Globus pallidus (tissue), 1 donor: ENCODE measurements around the gene PRSS23.

Experiments used
- DNase-seq: peaks from one replicate; pipeline ENCODE4 v3.0.0-alpha.2; 2015; ENCODE audit warnings: low spot score

The PRSS23 gene

GRCh38 chr11:86790867-86791849 is 9.2 kb upstream of the PRSS23 start:
- no peak for DNase-seq

- no peak for DNase-seq
These were observed 8.2 kb upstream of the PRSS23 start for GRCh38 chr11:86792150-86792549.

- DNase-seq, result no peak
These were observed 7.0 kb upstream of the PRSS23 start for GRCh38 chr11:86793307-86793706.

GRCh38 chr11:86795511-86795910 is 4.8 kb upstream of the PRSS23 start:
- no peak for DNase-seq

DNA sequence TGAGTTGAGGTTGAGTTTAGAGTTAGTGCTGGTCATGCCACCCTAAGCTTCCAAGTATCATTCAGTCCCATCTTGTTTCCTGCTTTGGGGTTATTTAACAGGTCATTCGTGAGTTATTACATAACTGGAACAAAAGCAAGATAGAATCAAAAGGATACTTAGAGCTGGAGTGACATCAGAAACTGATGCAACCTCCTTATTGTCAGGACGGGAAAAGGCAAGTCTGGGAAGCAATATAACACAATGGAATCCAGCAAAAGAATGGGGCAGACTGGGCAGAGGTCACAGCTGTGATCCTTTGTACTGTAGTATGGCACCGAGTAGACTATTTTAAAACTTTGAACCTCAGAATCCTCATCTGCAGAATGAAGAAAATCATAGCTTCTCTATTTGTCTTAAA is 4.4 kb upstream of the PRSS23 start:
- DNase-seq, result no peak

DNA sequence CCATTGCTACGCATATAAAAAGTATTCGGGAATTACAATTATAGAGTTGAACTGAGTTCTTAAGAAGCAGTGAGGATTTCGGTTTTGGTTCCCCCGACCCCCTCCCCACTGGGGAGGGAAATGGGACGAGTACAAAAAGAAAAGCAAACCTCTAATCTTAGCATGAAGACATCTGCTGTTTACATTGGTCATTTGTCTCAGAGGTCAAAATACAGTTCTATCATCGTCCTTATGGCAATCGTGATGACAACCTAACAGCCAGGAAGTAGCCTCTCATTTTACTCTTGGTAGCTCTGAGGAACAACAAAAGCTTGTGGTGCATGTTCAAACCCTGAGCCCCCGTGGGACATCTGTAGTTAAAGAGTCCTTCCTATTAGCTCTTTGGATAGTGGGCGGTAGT is 3.2 kb upstream of the PRSS23 start:
- DNase-seq, result no peak

- DNase-seq, result no peak
These were observed 1.4 kb upstream of the PRSS23 start for GRCh38 chr11:86798988-86799387.

GRCh38 chr11:86799680-86800075 is 664 bp upstream of the PRSS23 start:
- DNase-seq, result no peak

- DNase-seq, result no peak
These were observed 574 bp downstream of the PRSS23 start for GRCh38 chr11:86800960-86801272.

DNA sequence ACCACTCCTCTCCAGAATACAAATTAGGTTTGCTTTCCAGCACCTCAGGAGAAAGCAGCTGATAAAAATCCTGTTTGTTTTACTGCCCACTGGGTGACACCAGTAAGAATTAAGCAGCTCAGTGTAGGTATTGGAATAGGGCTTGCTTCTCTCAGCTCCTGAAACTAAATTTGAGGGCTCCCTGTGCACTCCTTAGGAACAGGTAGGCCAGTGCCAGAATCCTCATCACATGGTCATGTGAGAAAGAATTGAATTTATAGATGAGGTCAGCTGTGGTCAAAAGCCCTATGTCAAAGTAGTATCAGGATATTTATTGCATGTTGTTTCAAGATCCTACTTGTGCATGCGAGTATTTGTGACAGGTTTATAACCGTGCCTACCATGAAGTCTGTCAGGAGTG is 1.0 kb downstream of the PRSS23 start:
- no peak for DNase-seq

- no peak for DNase-seq
These were observed 1.8 kb downstream of the PRSS23 start for GRCh38 chr11:86802146-86802545.

DNA sequence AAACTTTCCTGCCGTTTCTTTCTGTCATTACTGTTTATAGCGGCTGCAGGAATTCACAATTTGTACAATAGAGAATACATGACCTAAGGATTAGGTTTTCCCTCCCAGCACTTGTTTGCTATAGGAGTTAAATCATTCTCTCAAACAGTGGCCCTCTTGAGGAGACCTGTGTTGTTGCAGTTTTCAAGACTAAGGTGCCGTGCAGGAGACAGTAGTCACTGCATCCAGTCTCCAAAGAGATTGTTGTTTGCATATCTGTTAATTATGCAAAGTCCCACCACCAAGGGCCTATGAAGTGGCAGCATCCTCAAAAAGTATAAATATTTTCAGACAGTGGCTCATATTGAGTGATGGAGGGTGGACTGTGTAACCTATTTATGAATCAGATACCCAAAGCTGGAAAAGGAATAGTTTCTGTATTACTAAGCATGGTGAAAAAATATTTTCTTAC is 2.3 kb downstream of the PRSS23 start:
- no peak for DNase-seq

DNA sequence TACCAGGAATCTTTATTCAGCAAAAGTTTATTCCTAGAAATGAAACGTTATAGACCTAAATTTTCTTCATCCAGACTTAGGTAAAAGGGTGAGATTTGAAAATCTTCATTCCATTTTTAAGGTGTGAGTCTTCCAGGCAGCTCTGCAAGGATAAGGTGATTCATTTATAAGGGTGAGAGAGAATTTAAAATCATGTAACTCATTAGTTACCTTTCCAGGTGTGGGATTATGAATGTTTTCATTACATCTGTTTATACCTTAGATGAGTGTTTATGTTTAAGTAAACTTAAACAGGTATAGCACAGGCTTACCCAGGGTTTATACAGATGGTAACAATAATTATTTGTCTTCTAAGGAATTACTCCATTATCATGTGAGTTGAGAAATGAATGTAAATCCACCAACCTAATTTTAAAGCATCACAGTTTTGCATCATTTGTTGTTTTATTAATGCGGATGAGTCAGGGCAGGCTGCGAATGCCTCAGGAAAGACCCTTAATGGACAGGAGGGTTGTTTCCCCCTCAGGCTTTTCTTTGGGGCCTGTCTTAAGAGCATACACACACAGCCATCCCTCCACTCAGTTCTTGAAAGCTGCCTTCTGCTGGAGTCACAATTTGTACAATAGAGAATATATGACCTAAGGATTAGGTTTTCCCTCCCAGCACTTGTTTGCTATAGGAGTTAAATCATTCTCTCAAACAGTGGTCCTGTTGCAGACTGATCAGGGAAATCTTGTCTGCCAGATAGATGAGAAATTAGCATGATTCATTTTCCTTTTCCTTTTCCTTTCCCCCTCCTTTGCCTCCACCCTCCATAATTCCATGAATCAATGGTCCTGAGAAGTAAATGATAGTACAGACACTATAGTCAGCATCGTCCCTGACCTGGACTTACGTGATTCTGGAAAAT is 3.0 kb downstream of the PRSS23 start:
- DNase-seq, result no peak

GRCh38 chr11:86804951-86805350 is 4.6 kb downstream of the PRSS23 start:
- no peak for DNase-seq

- no peak for DNase-seq
These were observed 5.5 kb downstream of the PRSS23 start for GRCh38 chr11:86805873-86806310.

GRCh38 chr11:86806903-86807302 is 6.6 kb downstream of the PRSS23 start:
- no peak for DNase-seq

DNA sequence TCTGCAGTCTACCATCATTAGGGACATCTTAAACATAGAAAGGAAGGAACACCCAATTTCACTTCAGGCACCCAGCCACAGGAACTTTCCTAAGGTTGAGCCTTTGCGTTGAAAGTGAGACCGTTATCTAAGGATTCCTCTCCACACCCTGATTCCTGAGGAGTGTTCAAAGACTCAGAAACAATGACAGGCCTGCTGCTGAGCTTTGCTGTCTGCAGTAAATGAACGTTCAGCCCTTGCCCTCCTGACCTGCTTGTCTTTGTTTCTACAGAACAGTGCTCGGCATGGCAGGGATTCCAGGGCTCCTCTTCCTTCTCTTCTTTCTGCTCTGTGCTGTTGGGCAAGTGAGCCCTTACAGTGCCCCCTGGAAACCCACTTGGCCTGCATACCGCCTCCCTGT is 7.0 kb downstream of the PRSS23 start:
- no peak for DNase-seq

GRCh38 chr11:86809561-86809960 is 9.2 kb downstream of the PRSS23 start:
- DNase-seq, result peak; percentile 71

DNA sequence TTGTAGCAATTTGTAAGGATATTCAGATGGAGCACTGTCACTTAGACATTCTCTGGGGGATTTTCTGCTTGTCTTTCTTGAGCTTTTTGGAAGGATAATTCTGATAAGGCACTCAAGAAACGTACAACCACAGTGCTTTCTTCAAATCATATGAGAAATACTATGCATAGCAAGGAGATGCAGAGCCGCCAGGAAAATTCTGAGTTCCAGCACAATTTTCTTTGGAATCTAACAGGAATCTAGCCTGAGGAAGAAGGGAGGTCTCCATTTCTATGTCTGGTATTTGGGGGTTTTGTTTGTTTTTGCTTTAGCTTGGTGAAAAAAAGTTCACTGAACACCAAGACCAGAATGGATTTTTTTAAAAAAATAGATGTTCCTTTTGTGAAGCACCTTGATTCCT is 9.9 kb downstream of the PRSS23 start:
- DNase-seq, result no peak

DNA sequence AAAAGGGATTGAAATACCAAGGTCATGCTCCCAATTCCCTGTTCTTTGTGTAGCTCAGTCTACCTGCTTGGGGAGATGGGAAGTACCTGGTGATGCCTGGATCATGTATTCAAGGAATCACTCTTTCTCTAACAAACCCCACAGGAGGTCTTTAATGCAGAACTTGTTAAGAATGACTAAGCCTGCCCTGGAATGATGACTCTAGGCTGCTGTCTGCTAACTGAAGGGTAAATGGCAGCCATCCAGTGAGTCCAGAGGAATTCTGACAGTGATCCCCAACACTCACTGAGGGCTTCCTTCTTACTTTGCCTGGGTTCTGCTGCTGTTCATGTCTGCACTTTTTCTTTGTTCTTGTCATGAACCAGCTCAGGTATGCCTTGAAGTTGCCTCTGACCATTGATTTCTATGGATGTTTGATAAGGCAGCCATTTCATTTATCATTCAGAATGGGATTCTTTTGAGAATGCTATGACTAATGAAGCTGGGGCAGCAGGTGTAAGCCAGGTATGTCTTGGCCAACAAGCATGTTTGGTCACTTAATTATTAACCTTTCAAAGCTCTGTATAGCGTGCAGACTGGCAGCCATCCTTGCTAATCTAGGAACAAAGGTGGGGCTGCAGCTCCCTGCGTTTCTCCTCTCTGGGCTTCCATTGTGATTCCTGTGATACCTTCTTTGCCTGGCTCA is 11.4 kb downstream of the PRSS23 start:
- DNase-seq, result no peak

GRCh38 chr11:86812322-86812670 is 12.0 kb downstream of the PRSS23 start:
- DNase-seq, result no peak

- DNase-seq, result no peak
These were observed 12.6 kb downstream of the PRSS23 start for GRCh38 chr11:86812981-86813380.
